Measurements from ENCODE around the gene FAM124B.

The FAM124B gene

DNA sequence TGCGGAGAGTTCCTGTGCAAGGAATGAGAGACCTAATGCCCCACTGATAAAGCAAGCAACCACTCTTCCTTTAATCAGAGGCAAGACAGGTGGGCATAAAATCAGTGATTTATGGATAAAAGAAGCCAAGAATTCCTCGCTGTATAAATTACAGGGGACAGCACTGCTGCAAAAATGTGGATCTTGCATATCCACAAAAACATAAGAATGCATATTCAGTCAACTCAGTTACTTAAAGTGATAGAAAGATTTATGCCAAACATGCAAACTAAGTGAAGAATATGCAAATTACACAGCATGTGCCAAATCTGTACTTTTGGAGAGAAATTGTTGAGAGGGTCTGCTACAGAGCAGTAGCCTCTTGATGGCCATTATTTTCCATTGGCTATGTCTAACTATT lies 67.2 kb downstream of the FAM124B start:
- Histone ChIP-seq H3K27ac (ENCODE audit: poor library complexity, severe bottlenecking) (no peak overlapping the region), H3K27me3 (ENCODE audit: insufficient read depth, poor library complexity, severe bottlenecking) (no peaks in the 10 kb centered on the region), H3K4me3 (ENCODE audit: severe bottlenecking) (no peak overlapping the region), H3K4me1 (ENCODE audit: insufficient read depth, poor library complexity, severe bottlenecking) (no peaks in the 10 kb centered on the region), H3K9me3 (ENCODE audit: severe bottlenecking) (no peaks in the 10 kb centered on the region), H3K36me3 (ENCODE audit: low read depth) (no peaks in the 10 kb centered on the region)
- TF ChIP-seq, protein P1, sequence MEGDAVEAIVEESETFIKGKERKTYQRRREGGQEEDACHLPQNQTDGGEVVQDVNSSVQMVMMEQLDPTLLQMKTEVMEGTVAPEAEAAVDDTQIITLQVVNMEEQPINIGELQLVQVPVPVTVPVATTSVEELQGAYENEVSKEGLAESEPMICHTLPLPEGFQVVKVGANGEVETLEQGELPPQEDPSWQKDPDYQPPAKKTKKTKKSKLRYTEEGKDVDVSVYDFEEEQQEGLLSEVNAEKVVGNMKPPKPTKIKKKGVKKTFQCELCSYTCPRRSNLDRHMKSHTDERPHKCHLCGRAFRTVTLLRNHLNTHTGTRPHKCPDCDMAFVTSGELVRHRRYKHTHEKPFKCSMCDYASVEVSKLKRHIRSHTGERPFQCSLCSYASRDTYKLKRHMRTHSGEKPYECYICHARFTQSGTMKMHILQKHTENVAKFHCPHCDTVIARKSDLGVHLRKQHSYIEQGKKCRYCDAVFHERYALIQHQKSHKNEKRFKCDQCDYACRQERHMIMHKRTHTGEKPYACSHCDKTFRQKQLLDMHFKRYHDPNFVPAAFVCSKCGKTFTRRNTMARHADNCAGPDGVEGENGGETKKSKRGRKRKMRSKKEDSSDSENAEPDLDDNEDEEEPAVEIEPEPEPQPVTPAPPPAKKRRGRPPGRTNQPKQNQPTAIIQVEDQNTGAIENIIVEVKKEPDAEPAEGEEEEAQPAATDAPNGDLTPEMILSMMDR (IDR thresholded peaks at IDR 0.05; ENCODE audit: poor library complexity, severe bottlenecking): no peak
- DNase-seq (ENCODE audit: low spot score) (no peak), ATAC-seq (ENCODE audit: low read depth) (no peak)

DNA sequence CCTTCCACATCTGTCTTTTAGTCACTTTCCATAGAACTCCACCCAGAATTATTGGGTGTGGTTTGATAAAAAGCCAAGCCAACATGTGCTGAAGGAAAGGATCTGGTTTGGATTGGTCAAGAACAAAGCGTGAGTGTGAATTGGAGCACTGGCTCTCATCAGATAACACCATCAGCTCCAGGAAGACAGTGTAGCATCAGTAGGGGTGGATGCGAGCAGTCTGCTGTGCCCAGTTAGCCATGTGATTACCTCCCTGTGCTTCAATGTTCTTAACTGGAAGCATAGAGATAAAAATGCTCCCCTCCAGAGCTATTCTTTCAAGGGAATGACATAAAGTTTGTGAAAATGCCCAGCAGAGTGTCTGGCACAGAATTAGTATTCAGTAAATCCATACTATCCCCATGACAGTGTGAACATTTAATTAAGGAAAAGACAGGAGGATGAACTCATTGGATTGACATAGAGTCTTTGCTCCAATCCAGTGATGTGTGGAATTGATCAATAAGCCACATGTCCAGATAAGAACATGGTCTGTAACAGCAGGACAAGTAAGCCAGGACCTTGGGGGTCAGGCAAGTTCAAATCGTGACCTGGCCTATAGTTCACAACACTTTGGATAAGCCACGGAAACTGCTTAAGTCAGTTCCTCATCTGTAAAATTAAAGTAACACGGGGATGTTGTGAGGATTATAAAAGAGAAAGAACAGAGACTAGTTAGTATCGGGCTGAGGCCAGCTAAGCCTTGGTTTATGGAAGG lies 68.0 kb downstream of the FAM124B start:
- Histone ChIP-seq H3K4me1 (ENCODE audit: insufficient read depth, poor library complexity, severe bottlenecking) (no peaks in the 10 kb centered on the region), H3K9me3 (ENCODE audit: severe bottlenecking) (no peaks in the 10 kb centered on the region), H3K27ac (ENCODE audit: poor library complexity, severe bottlenecking) (no peak overlapping the region), H3K27me3 (ENCODE audit: insufficient read depth, poor library complexity, severe bottlenecking) (no peaks in the 10 kb centered on the region), H3K36me3 (ENCODE audit: low read depth) (no peaks in the 10 kb centered on the region), H3K4me3 (ENCODE audit: severe bottlenecking) (no peak overlapping the region)
- TF ChIP-seq, protein P1 (IDR thresholded peaks at IDR 0.05; ENCODE audit: poor library complexity, severe bottlenecking): no peak
- DNase-seq (ENCODE audit: low spot score): no peak
- ATAC-seq (ENCODE audit: low read depth): no peak

DNA sequence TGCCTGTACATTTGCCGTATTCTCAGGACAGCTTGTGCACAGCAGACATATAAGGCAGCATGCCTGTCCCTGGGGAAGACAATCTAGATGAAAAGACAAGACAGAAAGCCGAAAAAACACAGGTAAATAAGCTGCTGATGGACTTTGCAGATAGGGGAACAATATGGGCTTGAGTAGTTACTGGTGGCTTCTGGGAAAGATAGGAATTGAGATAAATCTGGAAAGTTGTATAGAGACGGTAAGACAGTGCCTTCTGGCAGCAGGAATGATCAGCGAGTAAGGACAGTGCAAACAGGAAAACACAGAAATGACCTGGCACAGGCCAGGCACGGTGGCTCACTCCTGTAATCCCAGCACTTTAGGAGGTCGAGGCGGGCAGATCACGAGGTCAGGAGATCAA lies 70.2 kb downstream of the FAM124B start:
- Histone ChIP-seq H3K27me3 (ENCODE audit: insufficient read depth, poor library complexity, severe bottlenecking) (no peaks in the 10 kb centered on the region), H3K4me3 (ENCODE audit: severe bottlenecking) (no peak overlapping the region), H3K36me3 (ENCODE audit: low read depth) (no peaks in the 10 kb centered on the region), H3K4me1 (ENCODE audit: insufficient read depth, poor library complexity, severe bottlenecking) (no peaks in the 10 kb centered on the region), H3K9me3 (ENCODE audit: severe bottlenecking) (no peaks in the 10 kb centered on the region), H3K27ac (ENCODE audit: poor library complexity, severe bottlenecking) (no peak overlapping the region)
- DNase-seq (ENCODE audit: low spot score) (no peak), ATAC-seq (ENCODE audit: low read depth) (no peak)
- TF ChIP-seq, protein P1 (IDR thresholded peaks at IDR 0.05; ENCODE audit: poor library complexity, severe bottlenecking): no peak

DNA sequence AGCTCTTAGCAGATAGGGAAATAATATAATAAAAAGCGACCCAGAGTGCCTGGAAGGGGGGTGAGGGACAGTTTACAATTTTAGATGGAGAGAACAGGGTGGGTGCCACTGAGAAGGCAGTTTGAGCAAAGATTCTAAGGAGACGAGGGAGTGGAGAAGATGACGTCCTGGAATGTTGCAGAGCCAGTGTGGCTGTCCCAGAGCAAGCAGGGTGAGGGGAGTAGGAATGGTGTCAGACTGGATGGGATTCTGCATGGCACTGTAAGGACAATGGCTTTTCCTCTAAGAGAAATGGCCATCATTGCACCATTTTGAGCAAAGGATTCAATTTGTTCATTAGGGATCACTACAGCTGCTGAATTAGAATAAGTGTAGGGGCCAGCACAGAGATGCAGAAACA lies 73.1 kb downstream of the FAM124B start:
- H3K27me3 ChIP-seq (ENCODE audit: insufficient read depth, poor library complexity, severe bottlenecking): no peaks in the 10 kb centered on the region
- H3K4me1 ChIP-seq (ENCODE audit: insufficient read depth, poor library complexity, severe bottlenecking): no peaks in the 10 kb centered on the region
- no peak for DNase-seq (ENCODE audit: low spot score)
- no peak for ATAC-seq (ENCODE audit: low read depth)
- H3K9me3 ChIP-seq (ENCODE audit: severe bottlenecking): no peaks in the 10 kb centered on the region
- no peaks in the 10 kb centered on the region for H3K36me3 ChIP-seq (ENCODE audit: low read depth)
- TF ChIP-seq, protein P1 (IDR thresholded peaks at IDR 0.05; ENCODE audit: poor library complexity, severe bottlenecking): no peak
- H3K27ac ChIP-seq (ENCODE audit: poor library complexity, severe bottlenecking): no peak overlapping the region
- H3K4me3 ChIP-seq (ENCODE audit: severe bottlenecking): no peak overlapping the region

Measured in RWPE2 (cell line).